Panc1 (cell line): Measurements from ENCODE around the gene OLFML2B.

Experiments
- POLR2AphosphoS5 ChIP-seq: IDR thresholded peaks from 2 replicates; pipeline ENCODE4 v1.6.1; 2012; ENCODE audit warnings: mild to moderate bottlenecking, low read depth, low read length, moderate library complexity
- SIN3A ChIP-seq: IDR thresholded peaks from 2 replicates; pipeline ENCODE4 v1.6.1; 2012; ENCODE audit warnings: low read depth, mild to moderate bottlenecking, low read length, moderate library complexity, borderline replicate concordance; ENCODE audit not compliant: insufficient read depth
- TF ChIP-seq, protein P1 (sequence below): fragments of 450-650 bp; IDR thresholded peaks from 2 replicates; pipeline ENCODE4 v1.5.1; 2017; ENCODE audit warnings: mild to moderate bottlenecking
- TF ChIP-seq, protein P2 (sequence below), 2 experiments: IDR thresholded peaks; 2 replicates each; pipeline ENCODE4 v1.6.1; 2011 to 2012; ENCODE audit warnings: low read depth in 2 of 2, control low read depth in 1 of 2, low read length in 1 of 2, mild to moderate bottlenecking in 1 of 2, moderate library complexity in 1 of 2; ENCODE audit not compliant: insufficient read depth in 1 of 2

DNA sequence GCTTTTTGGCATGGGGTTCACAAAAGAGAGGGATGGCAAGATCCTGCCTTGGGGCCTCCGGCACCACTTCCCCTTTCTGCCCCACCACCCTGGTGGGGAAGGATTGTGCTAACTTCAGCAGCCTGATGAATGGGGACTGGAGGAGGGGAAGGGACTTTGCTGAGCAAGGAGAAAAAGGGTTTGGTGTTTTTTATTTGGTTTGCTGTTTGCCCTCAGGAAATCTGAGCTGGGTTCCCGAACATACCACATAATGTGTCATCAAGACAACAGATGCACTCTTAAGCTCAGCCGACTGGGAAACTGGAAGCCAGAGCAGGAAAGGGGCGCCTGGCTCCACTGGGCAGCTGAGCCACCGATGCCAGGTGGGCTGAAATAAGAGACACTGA is 19.8 kb downstream of the OLFML2B start:
- TF ChIP-seq, protein P1, sequence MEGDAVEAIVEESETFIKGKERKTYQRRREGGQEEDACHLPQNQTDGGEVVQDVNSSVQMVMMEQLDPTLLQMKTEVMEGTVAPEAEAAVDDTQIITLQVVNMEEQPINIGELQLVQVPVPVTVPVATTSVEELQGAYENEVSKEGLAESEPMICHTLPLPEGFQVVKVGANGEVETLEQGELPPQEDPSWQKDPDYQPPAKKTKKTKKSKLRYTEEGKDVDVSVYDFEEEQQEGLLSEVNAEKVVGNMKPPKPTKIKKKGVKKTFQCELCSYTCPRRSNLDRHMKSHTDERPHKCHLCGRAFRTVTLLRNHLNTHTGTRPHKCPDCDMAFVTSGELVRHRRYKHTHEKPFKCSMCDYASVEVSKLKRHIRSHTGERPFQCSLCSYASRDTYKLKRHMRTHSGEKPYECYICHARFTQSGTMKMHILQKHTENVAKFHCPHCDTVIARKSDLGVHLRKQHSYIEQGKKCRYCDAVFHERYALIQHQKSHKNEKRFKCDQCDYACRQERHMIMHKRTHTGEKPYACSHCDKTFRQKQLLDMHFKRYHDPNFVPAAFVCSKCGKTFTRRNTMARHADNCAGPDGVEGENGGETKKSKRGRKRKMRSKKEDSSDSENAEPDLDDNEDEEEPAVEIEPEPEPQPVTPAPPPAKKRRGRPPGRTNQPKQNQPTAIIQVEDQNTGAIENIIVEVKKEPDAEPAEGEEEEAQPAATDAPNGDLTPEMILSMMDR: no peak
- TF ChIP-seq, protein P2, sequence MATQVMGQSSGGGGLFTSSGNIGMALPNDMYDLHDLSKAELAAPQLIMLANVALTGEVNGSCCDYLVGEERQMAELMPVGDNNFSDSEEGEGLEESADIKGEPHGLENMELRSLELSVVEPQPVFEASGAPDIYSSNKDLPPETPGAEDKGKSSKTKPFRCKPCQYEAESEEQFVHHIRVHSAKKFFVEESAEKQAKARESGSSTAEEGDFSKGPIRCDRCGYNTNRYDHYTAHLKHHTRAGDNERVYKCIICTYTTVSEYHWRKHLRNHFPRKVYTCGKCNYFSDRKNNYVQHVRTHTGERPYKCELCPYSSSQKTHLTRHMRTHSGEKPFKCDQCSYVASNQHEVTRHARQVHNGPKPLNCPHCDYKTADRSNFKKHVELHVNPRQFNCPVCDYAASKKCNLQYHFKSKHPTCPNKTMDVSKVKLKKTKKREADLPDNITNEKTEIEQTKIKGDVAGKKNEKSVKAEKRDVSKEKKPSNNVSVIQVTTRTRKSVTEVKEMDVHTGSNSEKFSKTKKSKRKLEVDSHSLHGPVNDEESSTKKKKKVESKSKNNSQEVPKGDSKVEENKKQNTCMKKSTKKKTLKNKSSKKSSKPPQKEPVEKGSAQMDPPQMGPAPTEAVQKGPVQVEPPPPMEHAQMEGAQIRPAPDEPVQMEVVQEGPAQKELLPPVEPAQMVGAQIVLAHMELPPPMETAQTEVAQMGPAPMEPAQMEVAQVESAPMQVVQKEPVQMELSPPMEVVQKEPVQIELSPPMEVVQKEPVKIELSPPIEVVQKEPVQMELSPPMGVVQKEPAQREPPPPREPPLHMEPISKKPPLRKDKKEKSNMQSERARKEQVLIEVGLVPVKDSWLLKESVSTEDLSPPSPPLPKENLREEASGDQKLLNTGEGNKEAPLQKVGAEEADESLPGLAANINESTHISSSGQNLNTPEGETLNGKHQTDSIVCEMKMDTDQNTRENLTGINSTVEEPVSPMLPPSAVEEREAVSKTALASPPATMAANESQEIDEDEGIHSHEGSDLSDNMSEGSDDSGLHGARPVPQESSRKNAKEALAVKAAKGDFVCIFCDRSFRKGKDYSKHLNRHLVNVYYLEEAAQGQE (IDR thresholded peaks at IDR 0.05; ENCODE audit: insufficient read depth in 1 of 2, low read depth in 2 of 2, low read length in 1 of 2): no peak
- TF ChIP-seq POLR2AphosphoS5 (no peak), SIN3A (no peak)
